ENCODE results near the gene SMIM13.

Gene SMIM13

DNA sequence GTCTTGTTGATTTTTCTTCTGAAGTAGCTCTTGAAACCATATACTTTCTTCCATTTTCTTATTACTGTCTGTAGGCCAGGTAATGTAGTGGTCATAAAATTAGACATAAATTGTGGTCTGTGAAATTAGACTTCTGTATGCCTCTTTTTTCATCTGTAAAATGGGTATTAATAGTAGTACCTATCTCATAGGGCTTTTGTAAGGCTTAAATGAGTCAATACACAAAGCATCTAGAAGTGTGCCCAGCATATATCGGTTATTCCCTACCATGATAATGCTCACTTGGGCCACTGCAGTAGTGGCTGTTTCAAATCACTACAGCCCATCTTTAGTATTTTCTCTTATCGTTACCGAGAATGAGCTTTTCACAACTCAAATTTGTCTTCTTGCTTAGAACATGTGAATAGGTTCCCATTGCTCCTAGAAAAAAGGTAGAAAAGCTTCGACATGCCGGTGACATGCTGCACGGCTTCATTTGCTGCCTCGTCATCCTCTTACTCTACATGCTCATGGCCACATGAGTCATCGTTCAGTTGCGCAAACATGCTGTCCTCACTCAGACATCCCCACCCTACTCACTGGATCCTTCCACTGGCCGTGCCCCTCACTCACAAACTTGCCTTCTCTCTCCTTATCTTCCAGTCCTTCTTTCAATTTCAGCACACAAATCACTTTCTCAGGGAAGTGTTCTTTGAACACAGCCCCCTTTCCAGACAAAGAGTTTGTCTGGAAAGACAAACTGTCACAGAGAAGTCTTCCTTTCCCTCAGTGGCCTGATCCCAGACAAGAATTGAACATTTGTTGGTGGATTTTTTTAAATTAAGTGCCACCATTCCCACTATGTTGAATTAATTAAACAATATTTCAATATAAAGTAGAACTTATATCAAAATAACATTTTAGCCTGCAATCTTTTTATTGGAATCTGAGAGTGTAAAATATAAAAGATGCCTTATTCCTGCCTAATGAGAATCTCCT lies 50.0 kb downstream of the SMIM13 start:
- TF ChIP-seq EZH2 (IDR thresholded peaks at IDR 0.05; ENCODE audit: borderline replicate concordance, low read depth, low read length, severe bottlenecking): no peak
- TF ChIP-seq, protein P1, sequence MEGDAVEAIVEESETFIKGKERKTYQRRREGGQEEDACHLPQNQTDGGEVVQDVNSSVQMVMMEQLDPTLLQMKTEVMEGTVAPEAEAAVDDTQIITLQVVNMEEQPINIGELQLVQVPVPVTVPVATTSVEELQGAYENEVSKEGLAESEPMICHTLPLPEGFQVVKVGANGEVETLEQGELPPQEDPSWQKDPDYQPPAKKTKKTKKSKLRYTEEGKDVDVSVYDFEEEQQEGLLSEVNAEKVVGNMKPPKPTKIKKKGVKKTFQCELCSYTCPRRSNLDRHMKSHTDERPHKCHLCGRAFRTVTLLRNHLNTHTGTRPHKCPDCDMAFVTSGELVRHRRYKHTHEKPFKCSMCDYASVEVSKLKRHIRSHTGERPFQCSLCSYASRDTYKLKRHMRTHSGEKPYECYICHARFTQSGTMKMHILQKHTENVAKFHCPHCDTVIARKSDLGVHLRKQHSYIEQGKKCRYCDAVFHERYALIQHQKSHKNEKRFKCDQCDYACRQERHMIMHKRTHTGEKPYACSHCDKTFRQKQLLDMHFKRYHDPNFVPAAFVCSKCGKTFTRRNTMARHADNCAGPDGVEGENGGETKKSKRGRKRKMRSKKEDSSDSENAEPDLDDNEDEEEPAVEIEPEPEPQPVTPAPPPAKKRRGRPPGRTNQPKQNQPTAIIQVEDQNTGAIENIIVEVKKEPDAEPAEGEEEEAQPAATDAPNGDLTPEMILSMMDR (IDR thresholded peaks at IDR 0.05; ENCODE audit: borderline replicate concordance, extremely low read depth, low read length, poor library complexity, severe bottlenecking): no peak
- 0 out of 2 replicates have a peak, but pooled peaks cover 3% of the 10 kb centered on the region for H3K4me1 ChIP-seq (ENCODE audit: insufficient read depth, low read length)
- H4K20me1 ChIP-seq (ENCODE audit: insufficient read depth, low read length): no peaks in the 10 kb centered on the region; the same call in 1 of the 2 replicates
- ATAC-seq (ENCODE audit: insufficient read depth, low read depth): no peak
- H2AFZ ChIP-seq (ENCODE audit: low read depth, low read length): no peak overlapping the region
- H3K36me3 ChIP-seq (ENCODE audit: insufficient read depth, low read length): no peaks in the 10 kb centered on the region
- H3K27ac ChIP-seq (ENCODE audit: low read length): no peak overlapping the region
- H3K4me2 ChIP-seq (ENCODE audit: insufficient read depth, low read length): no peak overlapping the region
- H3K27me3 ChIP-seq (ENCODE audit: insufficient read depth, low read length, poor library complexity): no peaks in the 10 kb centered on the region
- H3K4me3 ChIP-seq (ENCODE audit: low read depth in 1 of 2, low read length in 2 of 2): no peak overlapping the region
- no peak for DNase-seq
- H3K79me2 ChIP-seq (ENCODE audit: insufficient read depth, low read length): no peaks in the 10 kb centered on the region
- H3K9me3 ChIP-seq (ENCODE audit: insufficient read depth, low read length, severe bottlenecking): no peaks in the 10 kb centered on the region
- no peak overlapping the region for H3K9ac ChIP-seq (ENCODE audit: low read depth, low read length)

DNA sequence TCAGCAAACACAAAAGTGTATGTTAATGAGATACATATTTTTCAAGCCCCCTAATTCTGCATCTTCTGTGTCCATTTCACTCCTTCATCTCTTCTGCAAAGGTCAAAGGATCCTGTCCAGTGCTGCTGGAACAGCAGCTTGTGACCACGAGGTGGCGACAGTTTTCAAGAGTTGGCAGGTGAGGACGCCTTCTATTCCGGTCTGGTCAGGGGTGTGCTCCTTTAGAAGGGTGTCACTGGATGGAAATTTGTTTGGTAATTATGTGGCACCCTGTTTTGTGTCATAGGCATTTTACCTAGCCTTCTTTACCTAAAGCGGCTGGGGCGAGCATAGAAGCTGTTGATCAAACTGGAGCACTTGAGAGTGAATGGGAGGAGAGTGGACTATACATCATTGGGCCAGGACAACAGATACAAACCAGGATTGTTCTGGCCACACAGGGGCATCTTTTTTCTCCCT lies 50.8 kb downstream of the SMIM13 start:
- Histone ChIP-seq H3K4me2 (ENCODE audit: insufficient read depth, low read length) (no peak overlapping the region), H2AFZ (ENCODE audit: low read depth, low read length) (no peak overlapping the region)
- peak; percentile 94 for ATAC-seq (ENCODE audit: insufficient read depth, low read depth)

DNA sequence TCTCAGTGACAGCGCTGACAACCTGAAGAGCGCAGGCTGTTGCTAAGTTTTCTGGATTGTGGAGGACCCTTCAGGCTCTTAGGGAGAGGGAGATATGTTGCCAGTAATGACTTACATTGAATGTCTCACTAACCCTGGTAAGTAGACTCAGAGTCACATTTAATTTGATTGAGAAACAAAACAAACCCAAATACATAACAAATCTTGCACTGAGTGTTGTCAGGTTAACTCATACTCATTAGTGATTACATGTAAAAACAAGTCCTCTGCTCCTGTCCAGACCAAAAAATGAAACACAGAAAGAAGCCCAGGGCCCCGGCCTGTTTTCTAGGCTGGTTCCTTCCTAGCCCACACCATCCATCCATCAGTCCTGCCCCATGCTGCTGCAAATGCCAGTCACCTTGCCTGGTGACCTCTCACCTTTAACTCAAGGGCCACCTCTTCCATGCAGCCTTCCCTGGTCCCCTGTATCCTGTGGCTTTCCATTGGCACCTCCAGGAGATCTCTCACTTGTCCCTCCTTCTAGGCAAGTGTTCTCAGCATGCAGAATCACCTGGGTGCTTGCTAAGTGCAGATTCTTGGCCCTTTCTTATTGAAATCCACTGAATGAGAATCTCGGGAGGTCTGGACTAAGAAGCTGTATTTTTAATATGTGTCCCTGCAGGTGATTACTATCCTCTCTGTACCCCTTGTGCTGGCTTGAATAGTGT lies 52.6 kb downstream of the SMIM13 start:
- Histone ChIP-seq H3K4me3 (ENCODE audit: low read depth in 1 of 2, low read length in 2 of 2) (no peak overlapping the region), H3K9ac (ENCODE audit: low read depth, low read length) (no peak overlapping the region), H3K4me2 (ENCODE audit: insufficient read depth, low read length) (no peak overlapping the region), H3K27me3 (ENCODE audit: insufficient read depth, low read length, poor library complexity) (no peaks in the 10 kb centered on the region), H4K20me1 (ENCODE audit: insufficient read depth, low read length) (no peaks in the 10 kb centered on the region; the same call in 1 of the 2 replicates), H3K4me1 (ENCODE audit: insufficient read depth, low read length) (0 out of 2 replicates have a peak, but pooled peaks cover 3% of the 10 kb centered on the region), H3K36me3 (ENCODE audit: insufficient read depth, low read length) (no peaks in the 10 kb centered on the region), H2AFZ (ENCODE audit: low read depth, low read length) (no peak overlapping the region), H3K79me2 (ENCODE audit: insufficient read depth, low read length) (no peaks in the 10 kb centered on the region), H3K27ac (ENCODE audit: low read length) (no peak overlapping the region), H3K9me3 (ENCODE audit: insufficient read depth, low read length, severe bottlenecking) (no peaks in the 10 kb centered on the region)
- TF ChIP-seq, protein P1 (IDR thresholded peaks at IDR 0.05; ENCODE audit: borderline replicate concordance, extremely low read depth, low read length, poor library complexity, severe bottlenecking): no peak
- TF ChIP-seq EZH2 (IDR thresholded peaks at IDR 0.05; ENCODE audit: borderline replicate concordance, low read depth, low read length, severe bottlenecking): no peak
- no peak for DNase-seq
- no peak for ATAC-seq (ENCODE audit: insufficient read depth, low read depth)

More for the DNA sequence above, 50.8 kb downstream of the SMIM13 start:
- H3K27me3 ChIP-seq (ENCODE audit: insufficient read depth, low read length, poor library complexity): no peaks in the 10 kb centered on the region
- H3K36me3 ChIP-seq (ENCODE audit: insufficient read depth, low read length): no peaks in the 10 kb centered on the region
- H3K9me3 ChIP-seq (ENCODE audit: insufficient read depth, low read length, severe bottlenecking): no peaks in the 10 kb centered on the region
- H3K4me3 ChIP-seq (ENCODE audit: low read depth in 1 of 2, low read length in 2 of 2): no peak overlapping the region
- DNase-seq: peak; percentile 71
- H4K20me1 ChIP-seq (ENCODE audit: insufficient read depth, low read length): no peaks in the 10 kb centered on the region; the same call in 1 of the 2 replicates
- TF ChIP-seq EZH2 (IDR thresholded peaks at IDR 0.05; ENCODE audit: borderline replicate concordance, low read depth, low read length, severe bottlenecking): no peak
- TF ChIP-seq, protein P1 (IDR thresholded peaks at IDR 0.05; ENCODE audit: borderline replicate concordance, extremely low read depth, low read length, poor library complexity, severe bottlenecking): peak; percentile 99
- no peak overlapping the region for H3K27ac ChIP-seq (ENCODE audit: low read length)
- no peaks in the 10 kb centered on the region for H3K79me2 ChIP-seq (ENCODE audit: insufficient read depth, low read length)
- H3K9ac ChIP-seq (ENCODE audit: low read depth, low read length): no peak overlapping the region
- 0 out of 2 replicates have a peak, but pooled peaks cover 3% of the 10 kb centered on the region for H3K4me1 ChIP-seq (ENCODE audit: insufficient read depth, low read length)
